ENCODE data around the gene UTP15.

Gene UTP15

DNA sequence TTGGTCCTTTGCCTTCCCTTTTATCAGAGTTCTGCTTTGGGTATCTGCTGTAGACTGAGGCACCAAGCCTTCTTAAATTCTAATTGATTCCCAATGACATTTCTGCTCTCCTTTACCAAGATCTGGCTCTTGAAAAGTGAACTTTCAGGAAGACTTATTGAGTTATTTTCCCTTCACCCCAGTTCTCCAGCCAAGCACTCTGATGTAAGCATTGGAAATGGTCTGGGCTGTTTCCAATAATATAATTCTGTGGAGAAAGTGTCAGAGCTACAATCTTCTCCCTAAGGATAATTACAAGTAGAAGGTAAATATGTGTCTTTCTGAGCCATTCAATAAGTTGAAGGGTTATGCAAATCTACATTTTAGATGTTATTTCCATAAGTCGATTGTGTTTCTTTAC, 36.5 kb upstream of the UTP15 start:
- TF ChIP-seq, protein P1, sequence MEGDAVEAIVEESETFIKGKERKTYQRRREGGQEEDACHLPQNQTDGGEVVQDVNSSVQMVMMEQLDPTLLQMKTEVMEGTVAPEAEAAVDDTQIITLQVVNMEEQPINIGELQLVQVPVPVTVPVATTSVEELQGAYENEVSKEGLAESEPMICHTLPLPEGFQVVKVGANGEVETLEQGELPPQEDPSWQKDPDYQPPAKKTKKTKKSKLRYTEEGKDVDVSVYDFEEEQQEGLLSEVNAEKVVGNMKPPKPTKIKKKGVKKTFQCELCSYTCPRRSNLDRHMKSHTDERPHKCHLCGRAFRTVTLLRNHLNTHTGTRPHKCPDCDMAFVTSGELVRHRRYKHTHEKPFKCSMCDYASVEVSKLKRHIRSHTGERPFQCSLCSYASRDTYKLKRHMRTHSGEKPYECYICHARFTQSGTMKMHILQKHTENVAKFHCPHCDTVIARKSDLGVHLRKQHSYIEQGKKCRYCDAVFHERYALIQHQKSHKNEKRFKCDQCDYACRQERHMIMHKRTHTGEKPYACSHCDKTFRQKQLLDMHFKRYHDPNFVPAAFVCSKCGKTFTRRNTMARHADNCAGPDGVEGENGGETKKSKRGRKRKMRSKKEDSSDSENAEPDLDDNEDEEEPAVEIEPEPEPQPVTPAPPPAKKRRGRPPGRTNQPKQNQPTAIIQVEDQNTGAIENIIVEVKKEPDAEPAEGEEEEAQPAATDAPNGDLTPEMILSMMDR (IDR thresholded peaks at IDR 0.05; ENCODE audit: low read depth, low read length) = no peak
- no peak for DNase-seq (ENCODE audit: extremely low read depth, low read depth)

DNA sequence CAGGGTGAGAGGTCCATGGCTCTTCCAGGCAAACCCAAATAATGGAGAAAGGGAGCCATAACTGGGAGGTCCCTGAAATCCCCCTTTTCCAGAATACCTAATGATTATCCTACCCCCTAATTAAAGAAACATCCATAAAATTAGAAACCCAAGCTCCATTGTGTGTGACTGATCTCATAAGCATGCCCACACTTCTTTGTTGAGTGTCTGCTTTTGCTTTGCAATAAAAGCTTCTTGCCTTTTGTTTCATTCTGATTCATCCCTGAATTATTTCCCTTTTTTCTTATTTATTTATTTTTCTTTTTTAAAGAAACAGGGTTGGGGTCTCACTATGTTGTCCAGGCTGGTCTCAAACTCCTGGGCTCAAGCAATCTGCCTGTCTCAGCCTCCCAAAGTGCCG, 34.2 kb upstream of the UTP15 start:
- no peak for DNase-seq (ENCODE audit: extremely low read depth, low read depth)
- TF ChIP-seq, protein P1 (IDR thresholded peaks at IDR 0.05; ENCODE audit: low read depth, low read length) = no peak

DNA sequence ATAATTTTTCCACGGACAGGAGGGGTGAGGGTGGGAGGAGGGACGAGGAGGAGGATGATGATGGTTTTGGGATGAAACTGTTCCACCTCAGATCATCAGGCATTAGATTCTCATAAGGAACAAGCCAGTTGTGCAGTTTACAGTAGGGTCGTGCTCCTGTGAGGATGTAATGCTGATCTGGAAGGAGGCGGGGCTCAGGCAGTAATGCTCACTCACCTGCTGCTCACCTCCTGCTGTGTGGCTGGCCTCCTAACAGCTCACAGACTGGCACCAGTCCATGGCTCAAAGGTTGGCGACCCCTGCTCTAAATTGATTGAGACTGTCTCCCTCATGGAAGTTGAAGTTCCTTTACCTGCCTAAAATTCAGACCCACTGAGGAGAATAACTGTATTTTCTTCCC, 33.3 kb upstream of the UTP15 start:
- DNase-seq (ENCODE audit: extremely low read depth, low read depth) = no peak
- TF ChIP-seq, protein P1 (IDR thresholded peaks at IDR 0.05; ENCODE audit: low read depth, low read length) = no peak

DNA sequence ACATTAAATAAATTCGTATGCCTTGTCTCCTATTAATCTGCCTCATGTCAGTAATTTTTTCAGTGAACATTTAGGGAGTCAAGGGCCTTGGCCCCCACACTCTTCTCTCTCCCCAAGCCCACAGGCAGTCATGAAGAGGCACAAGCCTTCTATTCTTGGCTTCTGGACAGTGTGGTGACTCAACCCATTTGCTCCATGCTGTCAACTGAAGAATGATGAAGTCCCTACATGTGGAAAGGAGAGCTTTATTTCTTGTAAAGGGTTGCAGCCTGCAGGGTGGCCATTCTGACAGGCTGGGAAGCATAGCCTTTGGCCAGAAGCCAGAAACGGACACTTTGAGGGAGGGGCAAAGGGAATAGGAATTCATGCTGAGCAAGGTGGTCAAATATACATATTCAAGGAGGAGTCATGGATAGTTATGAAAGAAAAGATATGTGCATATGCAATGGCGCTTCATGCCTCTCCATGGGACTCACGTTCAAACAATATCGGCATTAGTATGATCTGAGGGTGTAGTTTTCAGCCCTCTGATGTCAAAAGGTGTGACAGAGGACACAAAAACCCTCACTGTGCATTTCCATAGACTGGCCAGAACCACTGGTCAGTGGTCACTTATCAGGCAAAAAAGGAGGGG, 31.4 kb upstream of the UTP15 start:
- TF ChIP-seq, protein P1 (IDR thresholded peaks at IDR 0.05; ENCODE audit: low read depth, low read length) = no peak

DNA sequence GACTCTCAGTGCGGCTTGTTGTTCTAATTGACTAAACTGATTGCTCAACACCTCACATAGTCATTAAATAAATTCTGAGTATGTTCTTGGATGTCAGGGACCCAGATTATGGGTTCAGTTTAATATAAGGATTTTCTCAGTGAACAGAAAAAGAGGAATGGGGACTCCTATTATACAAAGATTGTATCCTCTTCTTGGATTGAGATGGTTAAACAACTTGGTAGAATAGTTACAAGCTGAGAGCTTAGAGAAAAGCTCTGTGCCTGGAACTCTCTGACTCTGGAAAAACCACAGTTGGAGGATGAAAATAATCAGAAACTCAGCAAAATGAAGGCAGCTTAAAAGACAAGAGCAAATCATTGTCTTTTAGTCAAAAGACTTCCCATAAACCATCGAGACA, 30.6 kb upstream of the UTP15 start:
- TF ChIP-seq, protein P1 (IDR thresholded peaks at IDR 0.05; ENCODE audit: low read depth, low read length) = no peak
- no peak for DNase-seq (ENCODE audit: extremely low read depth, low read depth)

More for the DNA sequence above, 31.4 kb upstream of the UTP15 start:
- no peak for DNase-seq (ENCODE audit: extremely low read depth, low read depth)

DNA sequence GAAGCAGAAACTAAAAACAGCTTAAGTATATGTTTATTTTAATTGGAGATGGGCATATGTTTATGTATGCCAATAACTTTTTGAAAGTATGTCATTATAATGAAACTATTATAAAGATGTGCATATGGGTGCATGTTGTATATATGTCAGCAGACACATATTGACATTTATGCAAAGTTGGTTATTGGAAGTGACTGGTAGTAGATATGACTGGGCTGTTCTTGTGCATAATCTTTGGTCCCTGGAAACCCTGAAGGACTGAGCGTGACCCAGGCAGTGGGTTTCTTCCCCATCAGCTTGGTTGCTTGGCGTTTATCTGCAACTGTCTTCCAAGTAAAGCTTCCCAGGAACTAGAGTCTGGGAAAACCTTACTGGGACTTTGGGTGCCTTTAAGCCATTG, 25.8 kb upstream of the UTP15 start:
- DNase-seq (ENCODE audit: extremely low read depth, low read depth) = no peak
- TF ChIP-seq, protein P1 (IDR thresholded peaks at IDR 0.05; ENCODE audit: low read depth, low read length) = no peak

DNA sequence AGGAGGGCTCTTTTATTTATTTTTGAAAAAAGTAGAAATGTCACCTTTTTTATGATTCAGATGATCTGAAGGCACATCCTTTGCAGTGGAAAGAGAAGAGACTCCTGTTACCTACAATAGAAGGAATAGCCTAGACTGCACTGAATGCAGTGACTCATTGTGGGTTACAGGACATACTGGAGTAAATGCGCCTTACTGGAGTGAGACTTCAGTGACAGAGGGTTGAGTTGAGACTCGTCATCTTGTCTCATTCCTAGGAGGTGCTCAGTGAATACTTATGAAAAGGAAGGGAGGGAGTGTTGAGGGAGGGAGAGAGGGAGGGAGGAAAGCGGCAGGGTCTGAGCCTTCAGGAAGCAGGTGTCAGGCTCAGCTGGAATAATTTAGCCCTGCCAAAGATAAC, 25.4 kb upstream of the UTP15 start:
- TF ChIP-seq, protein P1 (IDR thresholded peaks at IDR 0.05; ENCODE audit: low read depth, low read length) = no peak
- no peak for DNase-seq (ENCODE audit: extremely low read depth, low read depth)
